Neural cell (in vitro differentiated cells): ENCODE data around the gene SMAD9. TPM values are rescaled to one million over a fixed set of nuclear protein-coding genes. Genes with fewer than 3 reads are reported as not detected.

ENCODE experiments used
- H2AFZ ChIP-seq: fragments of 200-600, 300-800 bp; sonication (generic), shearing (Covaris generic); 2 replicates; pipeline ENCODE4 v1.6.0; 2014; ENCODE audit warnings: low read depth, mild to moderate bottlenecking, antibody characterized with exemption, low read length, moderate library complexity
- H3F3A ChIP-seq: fragments of 200-600 bp; shearing (Covaris generic); 2 replicates; pipeline ENCODE4 v1.6.1; 2016; ENCODE audit warnings: mild to moderate bottlenecking, moderate library complexity, mixed read lengths, antibody characterized with exemption, low read length; ENCODE audit not compliant: insufficient read depth, poor library complexity, severe bottlenecking
- H3K27ac ChIP-seq: fragments of 200-600, 300-800 bp; sonication (generic), shearing (Covaris generic); 2 replicates; pipeline ENCODE4 v1.5.1; 2014; ENCODE audit warnings: mild to moderate bottlenecking, low read length, moderate library complexity
- H3K27me3 ChIP-seq: fragments of 300-800, 200-600 bp; sonication (generic), shearing (Covaris generic); 2 replicates; pipeline ENCODE4 v1.6.0; 2014; ENCODE audit warnings: mild to moderate bottlenecking, low read depth, low read length, moderate library complexity; ENCODE audit not compliant: insufficient read depth
- H3K36me3 ChIP-seq: fragments of 300-800, 200-600 bp; sonication (generic), shearing (Covaris generic); 2 replicates; pipeline ENCODE4 v1.5.1; 2014; ENCODE audit warnings: mild to moderate bottlenecking, antibody characterized with exemption, low read length, moderate library complexity; ENCODE audit not compliant: insufficient read depth
- H3K4me2 ChIP-seq: fragments of 300-800, 200-600 bp; sonication (generic), shearing (Covaris generic); 2 replicates; pipeline ENCODE4 v1.6.0; 2014; ENCODE audit warnings: mild to moderate bottlenecking, low read length
- H3K4me3 ChIP-seq: fragments of 300-800, 200-600 bp; sonication (generic), shearing (Covaris generic); 2 replicates; pipeline ENCODE4 v1.5.1; 2014; ENCODE audit warnings: mild to moderate bottlenecking, low read length, moderate library complexity
- H3K79me2 ChIP-seq: fragments of 200-600 bp; shearing (Covaris generic); replicated peaks from 2 replicates; pipeline ENCODE4 v1.6.0; 2014; ENCODE audit warnings: mild to moderate bottlenecking, low read length, moderate library complexity; ENCODE audit not compliant: insufficient read depth
- H3K9ac ChIP-seq: fragments of 300-800, 200-600 bp; sonication (generic), shearing (Covaris generic); 2 replicates; pipeline ENCODE4 v1.6.1; 2016; ENCODE audit warnings: mild to moderate bottlenecking, low read length, mixed read lengths
- H3K9me2 ChIP-seq: fragments of 200-600 bp; shearing (Covaris generic); 2 replicates; pipeline ENCODE4 v1.6.1; 2016; ENCODE audit warnings: mild to moderate bottlenecking, low read length, mixed read lengths; ENCODE audit not compliant: insufficient read depth
- H3K9me3 ChIP-seq: fragments of 200-600, 300-800 bp; sonication (generic), shearing (Covaris generic); 2 replicates; pipeline ENCODE4 v1.6.1; 2016; ENCODE audit warnings: mild to moderate bottlenecking, mixed run types, low read length, moderate library complexity, mixed read lengths
- H4K20me1 ChIP-seq: fragments of 200-600 bp; shearing (Covaris generic); 2 replicates; pipeline ENCODE4 v1.6.1; 2016; ENCODE audit warnings: mild to moderate bottlenecking, mixed run types; ENCODE audit not compliant: insufficient read depth
- EP300 ChIP-seq: fragments of 450-650 bp; conservative IDR thresholded peaks from 2 replicates; pipeline ENCODE4 v1.6.1; 2014; ENCODE audit warnings: antibody characterized with exemption, mild to moderate bottlenecking, moderate library complexity; ENCODE audit not compliant: poor library complexity, severe bottlenecking
- EZH2 ChIP-seq: fragments of 200-600, 300-800 bp; shearing (Covaris generic), sonication (generic); IDR thresholded peaks from 2 replicates; pipeline ENCODE4 v1.6.1; 2014; ENCODE audit warnings: antibody characterized with exemption, low read length, borderline replicate concordance, mild to moderate bottlenecking; ENCODE audit not compliant: insufficient read depth, poor library complexity, severe bottlenecking
- MXI1 ChIP-seq: fragments of 450-650 bp; conservative IDR thresholded peaks from 2 replicates; pipeline ENCODE4 v1.6.1; 2014; ENCODE audit warnings: antibody characterized with exemption, mild to moderate bottlenecking; ENCODE audit not compliant: poor library complexity, severe bottlenecking
- POLR2AphosphoS5 ChIP-seq: IDR thresholded peaks from 2 replicates; pipeline ENCODE4 v1.6.1; 2012
- RAD21 ChIP-seq: fragments of 450-650 bp; conservative IDR thresholded peaks from 2 replicates; pipeline ENCODE4 v1.6.1; 2014; ENCODE audit warnings: antibody characterized with exemption, mild to moderate bottlenecking, moderate library complexity
- SMC3 ChIP-seq: fragments of 450-650 bp; conservative IDR thresholded peaks from 2 replicates; pipeline ENCODE4 v1.6.1; 2014; ENCODE audit warnings: antibody characterized with exemption, mild to moderate bottlenecking, moderate library complexity; ENCODE audit not compliant: poor library complexity
- TAF1 ChIP-seq: IDR thresholded peaks from 2 replicates; pipeline ENCODE4 v1.6.1; 2012; ENCODE audit warnings: low read depth
- polyA plus RNA-seq: library from polyadenylated mRNA; depleted of rRNA; stranded (reverse); fragments of >200 nt; gene quantifications from 2 replicates; pipeline ENCODE4 v1.2.3, GENCODE V29; 2014
- TF ChIP-seq, protein P1 (sequence below): fragments of 450-650 bp; IDR thresholded peaks from 2 replicates; pipeline ENCODE4 v1.5.1; 2014; ENCODE audit warnings: antibody characterized with exemption, mild to moderate bottlenecking, moderate library complexity; ENCODE audit not compliant: poor library complexity, severe bottlenecking
- TF ChIP-seq, protein P2 (sequence below): IDR thresholded peaks from 2 replicates; pipeline ENCODE4 v1.6.1; 2012; ENCODE audit warnings: borderline replicate concordance

SMAD9 gene
- polyA plus RNA-seq, 1 donor from 2014 or later, result 2.5 TPM

DNA sequence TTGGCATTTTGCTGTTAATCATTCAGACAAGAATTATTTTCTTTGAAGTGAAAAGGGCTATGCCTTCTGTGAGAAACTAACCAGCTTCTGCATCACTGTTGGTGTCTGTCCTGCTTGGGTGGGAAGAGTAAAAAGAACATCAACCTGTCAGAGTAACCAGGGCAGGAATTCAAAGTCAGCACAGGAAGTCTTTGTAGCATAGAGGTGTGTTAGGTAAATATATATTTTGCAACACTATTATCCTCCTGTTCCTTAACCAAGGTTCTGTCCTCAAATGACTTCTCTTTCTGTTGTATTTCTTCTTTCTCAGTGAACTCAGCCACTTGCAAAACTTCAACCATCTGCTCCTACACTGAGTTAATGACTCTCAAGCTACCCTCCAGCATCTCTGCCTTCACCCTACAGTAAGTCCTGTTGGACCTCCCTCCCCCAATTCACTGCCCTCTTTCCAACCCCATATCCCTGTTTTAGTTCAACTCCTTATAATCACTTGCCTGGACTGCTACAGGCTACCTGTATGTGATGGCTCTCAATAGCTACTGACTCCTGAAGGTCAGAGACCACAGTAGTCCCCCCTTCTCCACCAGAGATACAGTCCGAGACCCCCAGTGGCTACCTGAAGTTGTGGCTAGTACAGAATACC, 49.9 kb downstream of the SMAD9 start:
- H3K9me3 ChIP-seq, result no peaks in the 10 kb centered on the region
- no peak overlapping the region for H3K27ac ChIP-seq
- no peak for TF ChIP-seq TAF1
- no peak for TF ChIP-seq SMC3
- TF ChIP-seq EZH2, result no peak
- TF ChIP-seq RAD21, result no peak
- no peak for TF ChIP-seq MXI1
- no peak for TF ChIP-seq EP300
- TF ChIP-seq, protein P1, sequence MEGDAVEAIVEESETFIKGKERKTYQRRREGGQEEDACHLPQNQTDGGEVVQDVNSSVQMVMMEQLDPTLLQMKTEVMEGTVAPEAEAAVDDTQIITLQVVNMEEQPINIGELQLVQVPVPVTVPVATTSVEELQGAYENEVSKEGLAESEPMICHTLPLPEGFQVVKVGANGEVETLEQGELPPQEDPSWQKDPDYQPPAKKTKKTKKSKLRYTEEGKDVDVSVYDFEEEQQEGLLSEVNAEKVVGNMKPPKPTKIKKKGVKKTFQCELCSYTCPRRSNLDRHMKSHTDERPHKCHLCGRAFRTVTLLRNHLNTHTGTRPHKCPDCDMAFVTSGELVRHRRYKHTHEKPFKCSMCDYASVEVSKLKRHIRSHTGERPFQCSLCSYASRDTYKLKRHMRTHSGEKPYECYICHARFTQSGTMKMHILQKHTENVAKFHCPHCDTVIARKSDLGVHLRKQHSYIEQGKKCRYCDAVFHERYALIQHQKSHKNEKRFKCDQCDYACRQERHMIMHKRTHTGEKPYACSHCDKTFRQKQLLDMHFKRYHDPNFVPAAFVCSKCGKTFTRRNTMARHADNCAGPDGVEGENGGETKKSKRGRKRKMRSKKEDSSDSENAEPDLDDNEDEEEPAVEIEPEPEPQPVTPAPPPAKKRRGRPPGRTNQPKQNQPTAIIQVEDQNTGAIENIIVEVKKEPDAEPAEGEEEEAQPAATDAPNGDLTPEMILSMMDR, result no peak
- TF ChIP-seq POLR2AphosphoS5, result no peak
- TF ChIP-seq, protein P2, sequence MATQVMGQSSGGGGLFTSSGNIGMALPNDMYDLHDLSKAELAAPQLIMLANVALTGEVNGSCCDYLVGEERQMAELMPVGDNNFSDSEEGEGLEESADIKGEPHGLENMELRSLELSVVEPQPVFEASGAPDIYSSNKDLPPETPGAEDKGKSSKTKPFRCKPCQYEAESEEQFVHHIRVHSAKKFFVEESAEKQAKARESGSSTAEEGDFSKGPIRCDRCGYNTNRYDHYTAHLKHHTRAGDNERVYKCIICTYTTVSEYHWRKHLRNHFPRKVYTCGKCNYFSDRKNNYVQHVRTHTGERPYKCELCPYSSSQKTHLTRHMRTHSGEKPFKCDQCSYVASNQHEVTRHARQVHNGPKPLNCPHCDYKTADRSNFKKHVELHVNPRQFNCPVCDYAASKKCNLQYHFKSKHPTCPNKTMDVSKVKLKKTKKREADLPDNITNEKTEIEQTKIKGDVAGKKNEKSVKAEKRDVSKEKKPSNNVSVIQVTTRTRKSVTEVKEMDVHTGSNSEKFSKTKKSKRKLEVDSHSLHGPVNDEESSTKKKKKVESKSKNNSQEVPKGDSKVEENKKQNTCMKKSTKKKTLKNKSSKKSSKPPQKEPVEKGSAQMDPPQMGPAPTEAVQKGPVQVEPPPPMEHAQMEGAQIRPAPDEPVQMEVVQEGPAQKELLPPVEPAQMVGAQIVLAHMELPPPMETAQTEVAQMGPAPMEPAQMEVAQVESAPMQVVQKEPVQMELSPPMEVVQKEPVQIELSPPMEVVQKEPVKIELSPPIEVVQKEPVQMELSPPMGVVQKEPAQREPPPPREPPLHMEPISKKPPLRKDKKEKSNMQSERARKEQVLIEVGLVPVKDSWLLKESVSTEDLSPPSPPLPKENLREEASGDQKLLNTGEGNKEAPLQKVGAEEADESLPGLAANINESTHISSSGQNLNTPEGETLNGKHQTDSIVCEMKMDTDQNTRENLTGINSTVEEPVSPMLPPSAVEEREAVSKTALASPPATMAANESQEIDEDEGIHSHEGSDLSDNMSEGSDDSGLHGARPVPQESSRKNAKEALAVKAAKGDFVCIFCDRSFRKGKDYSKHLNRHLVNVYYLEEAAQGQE, result no peak
- no peaks in the 10 kb centered on the region for H4K20me1 ChIP-seq
- H3K4me2 ChIP-seq, result no peak overlapping the region
- no peaks in the 10 kb centered on the region for H3K79me2 ChIP-seq
- H3K36me3 ChIP-seq, result no peaks in the 10 kb centered on the region
- no peak overlapping the region for H3K4me3 ChIP-seq
- no peak overlapping the region for H3K9ac ChIP-seq
- no peak overlapping the region for H2AFZ ChIP-seq
- H3K27me3 ChIP-seq, result no peaks in the 10 kb centered on the region
- H3F3A ChIP-seq, result no peaks in the 10 kb centered on the region
- no peaks in the 10 kb centered on the region for H3K9me2 ChIP-seq

GRCh38 chr13:36866232-36866631, 53.8 kb downstream of the SMAD9 start:
- Histone ChIP-seq H3K4me2 (no peak overlapping the region), H2AFZ (no peak overlapping the region), H3K27ac (no peak overlapping the region), H3K4me3 (no peak overlapping the region), H3F3A (no peaks in the 10 kb centered on the region), H3K27me3 (no peaks in the 10 kb centered on the region), H3K9me2 (no peaks in the 10 kb centered on the region), H4K20me1 (no peaks in the 10 kb centered on the region), H3K36me3 (no peaks in the 10 kb centered on the region), H3K79me2 (no peaks in the 10 kb centered on the region), H3K9ac (no peak overlapping the region), H3K9me3 (no peaks in the 10 kb centered on the region)
- TF ChIP-seq, protein P2, result no peak
- TF ChIP-seq, protein P1, result no peak
- no peak for TF ChIP-seq SMC3
- TF ChIP-seq TAF1, result no peak
- no peak for TF ChIP-seq POLR2AphosphoS5
- TF ChIP-seq EZH2, result no peak
- no peak for TF ChIP-seq MXI1
- TF ChIP-seq RAD21, result no peak
- TF ChIP-seq EP300, result no peak
